ENCODE data around the gene KIAA0753. TPM values are rescaled to one million over a fixed set of nuclear protein-coding genes. Genes with fewer than 3 reads are reported as not detected.

Gene KIAA0753
- total RNA-seq, 4 donors from 2014 or later = 8.1 to 19.6 (median 13.8) TPM

DNA sequence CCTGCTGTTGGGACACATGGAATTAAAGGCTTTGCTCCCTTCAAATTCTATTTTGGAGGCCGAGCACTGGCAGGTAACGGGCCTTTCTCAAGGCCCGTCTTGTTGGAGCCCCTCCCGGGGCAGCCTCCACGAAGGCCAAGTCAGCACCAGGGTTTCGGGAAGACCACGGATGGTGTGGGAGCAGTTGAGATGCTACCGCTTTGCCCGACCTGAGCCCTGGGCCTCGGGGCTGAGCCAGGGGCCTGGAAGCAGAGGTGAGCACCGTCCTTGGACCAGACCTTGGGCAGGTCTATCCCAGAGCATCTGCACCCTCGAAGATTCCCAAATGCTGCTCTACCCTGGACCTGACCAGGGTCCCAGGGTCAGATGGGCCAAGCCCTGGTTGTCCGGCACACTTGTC lies 34.1 kb upstream of the KIAA0753 start:
- no peak for TF ChIP-seq POLR2A (IDR thresholded peaks at IDR 0.05)
- TF ChIP-seq, protein P1, sequence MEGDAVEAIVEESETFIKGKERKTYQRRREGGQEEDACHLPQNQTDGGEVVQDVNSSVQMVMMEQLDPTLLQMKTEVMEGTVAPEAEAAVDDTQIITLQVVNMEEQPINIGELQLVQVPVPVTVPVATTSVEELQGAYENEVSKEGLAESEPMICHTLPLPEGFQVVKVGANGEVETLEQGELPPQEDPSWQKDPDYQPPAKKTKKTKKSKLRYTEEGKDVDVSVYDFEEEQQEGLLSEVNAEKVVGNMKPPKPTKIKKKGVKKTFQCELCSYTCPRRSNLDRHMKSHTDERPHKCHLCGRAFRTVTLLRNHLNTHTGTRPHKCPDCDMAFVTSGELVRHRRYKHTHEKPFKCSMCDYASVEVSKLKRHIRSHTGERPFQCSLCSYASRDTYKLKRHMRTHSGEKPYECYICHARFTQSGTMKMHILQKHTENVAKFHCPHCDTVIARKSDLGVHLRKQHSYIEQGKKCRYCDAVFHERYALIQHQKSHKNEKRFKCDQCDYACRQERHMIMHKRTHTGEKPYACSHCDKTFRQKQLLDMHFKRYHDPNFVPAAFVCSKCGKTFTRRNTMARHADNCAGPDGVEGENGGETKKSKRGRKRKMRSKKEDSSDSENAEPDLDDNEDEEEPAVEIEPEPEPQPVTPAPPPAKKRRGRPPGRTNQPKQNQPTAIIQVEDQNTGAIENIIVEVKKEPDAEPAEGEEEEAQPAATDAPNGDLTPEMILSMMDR (IDR thresholded peaks at IDR 0.05) = no peak
- intact Hi-C loops (cut with DNase I; ENCODE audit: low total_unique reads) = loop anchor here (10.0 kb wide), 1 partner anchor 160 kb away; the partner anchor contains the start of gene TEKT1
- H3K4me3 ChIP-seq (ENCODE audit: low read depth, poor library complexity, severe bottlenecking) = no peak overlapping the region
- no peak for DNase-seq (ENCODE audit: low spot score in 2 of 2)
- WGBS, 2 donors = 93 to 95% methylated on average over 13 of the region's 13 CpGs

DNA sequence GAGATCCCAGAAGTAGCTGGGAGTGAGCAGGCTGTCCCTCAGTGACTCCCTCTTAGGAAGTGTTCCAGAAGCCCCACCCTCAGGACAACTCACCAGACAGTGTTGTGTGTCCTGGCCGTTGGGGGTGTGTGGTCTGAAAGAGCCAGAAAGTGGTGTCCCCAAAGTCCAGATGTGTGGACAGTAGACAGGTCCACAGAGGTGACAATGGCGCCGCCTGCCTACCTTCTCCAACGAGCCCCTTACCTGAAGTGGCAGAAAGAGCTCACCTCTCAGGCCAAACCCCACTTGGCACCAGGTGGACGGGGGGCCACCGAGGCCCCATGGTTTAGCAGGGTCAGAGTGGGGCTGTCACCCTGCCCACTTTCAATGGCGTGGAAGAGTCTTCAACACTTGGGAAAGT lies 30.9 kb upstream of the KIAA0753 start:
- no peak overlapping the region for H3K4me3 ChIP-seq (ENCODE audit: low read depth, poor library complexity, severe bottlenecking)
- 80 to 83% methylated on average over 7 of the region's 7 CpGs for WGBS, 2 donors
- no peak for DNase-seq (ENCODE audit: low spot score in 2 of 2)
- intact Hi-C loops (cut with DNase I; ENCODE audit: low total_unique reads) = loop anchor here (10.0 kb wide), 1 partner anchor 163 kb away; the partner anchor contains the start of gene TEKT1
- TF ChIP-seq, protein P1 (IDR thresholded peaks at IDR 0.05) = no peak
- TF ChIP-seq POLR2A (IDR thresholded peaks at IDR 0.05) = no peak

DNA sequence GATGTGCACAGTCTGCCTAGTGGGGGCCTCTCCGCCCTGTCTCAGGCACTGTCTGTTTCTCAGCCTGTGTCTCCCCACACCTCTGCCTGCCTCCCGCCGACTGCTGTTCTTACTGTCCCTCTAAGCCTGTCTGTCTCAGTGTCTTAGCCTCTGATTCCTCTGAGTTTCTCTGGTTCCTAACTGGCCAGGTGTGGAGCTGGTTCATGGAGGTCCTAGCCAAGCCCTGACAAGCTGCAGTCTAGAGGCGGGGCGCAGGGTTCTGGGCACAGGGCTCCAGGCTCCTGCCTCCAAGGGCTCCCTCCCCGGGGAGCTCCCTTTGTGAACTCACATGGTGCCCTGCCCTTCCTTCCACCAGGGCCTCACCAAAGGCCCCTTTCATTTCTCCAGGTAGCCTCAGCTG lies 30.5 kb upstream of the KIAA0753 start:
- 75 to 89% methylated on average over 5 to 6 of the region's 6 CpGs for WGBS, 2 donors
- intact Hi-C loops (cut with DNase I; ENCODE audit: low total_unique reads) = loop anchor here (10.0 kb wide), 1 partner anchor 164 kb away; the partner anchor contains the start of gene TEKT1
- DNase-seq (ENCODE audit: low spot score in 2 of 2) = no peak
- TF ChIP-seq, protein P1 (IDR thresholded peaks at IDR 0.05) = no peak
- no peak for TF ChIP-seq POLR2A (IDR thresholded peaks at IDR 0.05)
- no peak overlapping the region for H3K4me3 ChIP-seq (ENCODE audit: low read depth, poor library complexity, severe bottlenecking)

DNA sequence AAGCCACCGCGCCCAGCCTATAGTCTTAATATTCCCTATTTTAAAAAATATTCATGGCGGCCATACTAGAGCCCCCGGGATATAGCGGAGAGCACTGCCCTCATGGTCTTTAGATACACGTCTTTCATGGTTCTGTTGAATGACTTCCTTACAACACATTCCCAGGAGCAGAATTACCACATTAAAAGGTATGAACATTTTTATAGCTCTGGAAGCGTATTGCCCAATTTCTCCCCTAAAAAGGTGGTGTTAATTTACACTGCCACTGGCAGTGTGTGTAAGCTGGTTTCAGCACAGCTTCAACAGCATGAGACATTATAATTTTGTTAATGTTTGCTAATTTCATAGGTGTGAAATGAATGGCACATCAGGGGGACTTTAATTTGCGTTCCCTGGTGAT lies 30.1 kb upstream of the KIAA0753 start:
- TF ChIP-seq POLR2A (IDR thresholded peaks at IDR 0.05) = no peak
- TF ChIP-seq, protein P1 (IDR thresholded peaks at IDR 0.05) = no peak
- DNase-seq (ENCODE audit: low spot score in 2 of 2) = no peak
- H3K4me3 ChIP-seq (ENCODE audit: low read depth, poor library complexity, severe bottlenecking) = no peak overlapping the region
- 85% methylated on average over 8 of the region's 8 CpGs for WGBS, 2 donors
- intact Hi-C loops (cut with DNase I; ENCODE audit: low total_unique reads) = loop anchor here (10.0 kb wide), 1 partner anchor 164 kb away; the partner anchor contains the start of gene TEKT1

DNA sequence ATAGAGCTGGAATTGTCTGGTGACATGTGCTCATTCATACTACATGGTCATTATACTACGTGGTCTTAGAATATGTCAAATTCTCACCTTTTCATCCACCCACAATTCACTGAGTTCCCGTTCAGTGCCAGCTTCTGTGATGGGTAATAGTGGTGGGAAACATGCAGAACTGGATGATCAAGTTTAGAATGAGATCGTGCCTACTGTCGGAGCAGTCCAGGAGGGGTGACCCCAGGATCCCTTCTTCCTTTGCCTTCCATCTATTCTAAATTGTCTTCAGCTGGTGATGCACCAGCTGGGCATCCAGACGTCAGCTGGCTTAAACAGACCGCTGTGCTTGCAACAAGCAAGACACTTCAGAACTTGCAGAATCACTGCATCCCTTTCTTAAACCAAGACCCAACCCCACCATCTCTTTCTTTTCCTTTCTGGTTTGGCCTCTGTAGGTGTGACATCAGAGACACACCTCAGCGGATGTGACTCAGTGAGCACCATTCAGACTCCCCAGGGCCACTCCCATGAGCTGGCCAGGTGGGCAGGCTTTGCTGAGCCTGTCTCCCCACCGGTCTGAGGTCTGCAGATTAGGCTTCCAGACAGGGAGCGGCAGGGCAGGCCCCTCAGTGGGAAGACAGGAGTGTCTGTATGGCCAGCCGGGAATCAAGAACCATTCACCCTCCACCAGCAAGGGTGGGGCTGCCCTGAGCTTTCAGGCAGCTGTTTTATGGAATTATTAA lies 29.1 kb upstream of the KIAA0753 start:
- peak in 1 of 2 donors; percentile 74 for DNase-seq (ENCODE audit: low spot score in 2 of 2)
- WGBS, 2 donors = 34 to 60% methylated on average over 10 of the region's 10 CpGs
- TF ChIP-seq, protein P1 (IDR thresholded peaks at IDR 0.05) = no peak
- TF ChIP-seq POLR2A (IDR thresholded peaks at IDR 0.05) = no peak
- intact Hi-C loops (cut with DNase I; ENCODE audit: low total_unique reads) = loop anchor here (10.0 kb wide), 1 partner anchor 165 kb away; the partner anchor contains the start of gene TEKT1
- no peak overlapping the region for H3K4me3 ChIP-seq (ENCODE audit: low read depth, poor library complexity, severe bottlenecking)

All from lower leg skin (tissue), 4 donors.